GM20431 (cell line): ENCODE measurements around the gene NGFR.

Source experiments
- in situ Hi-C: fragments of 300-500 bp; cut with MseI, MboI; formaldehyde crosslinking; loops from one replicate; pipeline ENCODE4 v1.15.0; 2020; ENCODE audit warnings: low sequenced_read_pairs; ENCODE audit not compliant: unreplicated experiment

Gene NGFR

GRCh38 chr17:49494986-49495841 lies at the start of gene NGFR:
TSS of gene NGFR (plus strand) at chr17:49495293. CDS start at chr17:49495418, 125 bp downstream.
- in situ Hi-C loops: loop anchor here (10.0 kb wide), 1 partner anchor 60 kb away; no protein-coding TSS in a partner anchor

GRCh38 chr17:49445591-49445990 lies 49.5 kb upstream of the NGFR start:
- in situ Hi-C loops: loop anchor here (10.0 kb wide), 1 partner anchor 109 kb away; no protein-coding TSS in a partner anchor

GRCh38 chr17:49447628-49448302 lies 47.3 kb upstream of the NGFR start:
- in situ Hi-C loops: loop anchor here (10.0 kb wide), 1 partner anchor 107 kb away; no protein-coding TSS in a partner anchor

GRCh38 chr17:49450181-49450580 lies 44.9 kb upstream of the NGFR start:
- in situ Hi-C loops: no loop called here

- in situ Hi-C loops: no loop called here
These were observed 44.4 kb upstream of the NGFR start for GRCh38 chr17:49450735-49451134.

- in situ Hi-C loops: no loop called here
These were observed 42.9 kb upstream of the NGFR start for GRCh38 chr17:49452201-49452600.

GRCh38 chr17:49452661-49453060 lies 42.4 kb upstream of the NGFR start:
- in situ Hi-C loops: no loop called here

- in situ Hi-C loops: no loop called here
These were observed 41.0 kb upstream of the NGFR start for GRCh38 chr17:49454050-49454449.

GRCh38 chr17:49455272-49455861 lies 39.7 kb upstream of the NGFR start:
- in situ Hi-C loops: no loop called here

GRCh38 chr17:49456183-49456965 lies 38.7 kb upstream of the NGFR start:
- in situ Hi-C loops: no loop called here

- in situ Hi-C loops: no loop called here
These were observed 37.2 kb upstream of the NGFR start for GRCh38 chr17:49457564-49458535.

GRCh38 chr17:49459401-49459984 lies 35.6 kb upstream of the NGFR start:
- in situ Hi-C loops: no loop called here

GRCh38 chr17:49460401-49460800 lies 34.7 kb upstream of the NGFR start:
- in situ Hi-C loops: no loop called here

GRCh38 chr17:49461580-49461979 lies 33.5 kb upstream of the NGFR start:
- in situ Hi-C loops: no loop called here

- in situ Hi-C loops: no loop called here
These were observed 31.0 kb upstream of the NGFR start for GRCh38 chr17:49464049-49464448.

GRCh38 chr17:49465331-49465903 lies 29.7 kb upstream of the NGFR start:
- in situ Hi-C loops: no loop called here

- in situ Hi-C loops: no loop called here
These were observed 28.7 kb upstream of the NGFR start for GRCh38 chr17:49466436-49466835.

- in situ Hi-C loops: no loop called here
These were observed 27.9 kb upstream of the NGFR start for GRCh38 chr17:49467175-49467574.
